Effector CD8-positive, alpha-beta T cell (primary cell): ENCODE results near the gene CHMP4A.

Experiments used
- DNase-seq: peaks from one replicate; lab custom pipeline; 2025; lab: John Stamatoyannopoulos, UW
- total RNA-seq, 4 experiments: gene quantifications; one replicate each; lab custom pipeline; 2026; lab: John Stamatoyannopoulos, UW

CHMP4A gene
- total RNA-seq: 4.8 to 8.5 (median 6.2) reads per million in 4 experiments

- peak; percentile 91 for DNase-seq
These were observed at the start of gene CHMP4A for GRCh38 chr14:24212924-24213865. Gene CHMP4A (minus strand): TSS chr14:24213488. CDS start chr14:24213439, 49 bp downstream.

- no peak for DNase-seq
These were observed 48.7 kb upstream of the CHMP4A start for GRCh38 chr14:24261969-24262327.

- DNase-seq: no peak
These were observed 48.1 kb upstream of the CHMP4A start for GRCh38 chr14:24261256-24261968.

- DNase-seq: no peak
These were observed 47.5 kb upstream of the CHMP4A start for GRCh38 chr14:24260780-24261157.

GRCh38 chr14:24260026-24260779 lies 46.9 kb upstream of the CHMP4A start:
- no peak for DNase-seq

- no peak for DNase-seq
These were observed 46.2 kb upstream of the CHMP4A start for GRCh38 chr14:24259282-24260025.

- DNase-seq: no peak
These were observed 45.4 kb upstream of the CHMP4A start for GRCh38 chr14:24258548-24259265.

GRCh38 chr14:24258119-24258518 lies 44.8 kb upstream of the CHMP4A start:
- DNase-seq: no peak

GRCh38 chr14:24256960-24257359 lies 43.7 kb upstream of the CHMP4A start:
- no peak for DNase-seq

- DNase-seq: no peak
These were observed 42.8 kb upstream of the CHMP4A start for GRCh38 chr14:24255931-24256711.

- DNase-seq: no peak
These were observed 42.1 kb upstream of the CHMP4A start for GRCh38 chr14:24255438-24255837.

GRCh38 chr14:24254630-24255392 lies 41.5 kb upstream of the CHMP4A start:
- DNase-seq: no peak

GRCh38 chr14:24253936-24254335 lies 40.6 kb upstream of the CHMP4A start:
- no peak for DNase-seq

GRCh38 chr14:24252289-24253124 lies 39.2 kb upstream of the CHMP4A start:
- no peak for DNase-seq

GRCh38 chr14:24251880-24252288 lies 38.6 kb upstream of the CHMP4A start:
- DNase-seq: no peak

GRCh38 chr14:24250354-24250753 lies 37.1 kb upstream of the CHMP4A start:
- no peak for DNase-seq

GRCh38 chr14:24249230-24250021 lies 36.1 kb upstream of the CHMP4A start:
- DNase-seq: no peak

- DNase-seq: no peak
These were observed 34.1 kb upstream of the CHMP4A start for GRCh38 chr14:24247422-24247821.
